OCI-LY1 (cell line): ENCODE measurements around the gene ITGAX.

ENCODE experiments used
- H2AFZ ChIP-seq: fragments of 200-600 bp; sonication (generic), shearing (Covaris generic); 2 replicates; pipeline ENCODE4 v1.6.0; 2014; ENCODE audit warnings: antibody characterized with exemption, mild to moderate bottlenecking, low read length
- H3F3A ChIP-seq: fragments of 200-600 bp; sonication (generic), shearing (Covaris generic); 2 replicates; pipeline ENCODE4 v1.6.0; 2014; ENCODE audit warnings: mild to moderate bottlenecking, antibody characterized with exemption, low read length, moderate library complexity; ENCODE audit not compliant: insufficient read depth
- H3K27ac ChIP-seq: fragments of 200-600 bp; sonication (generic); 2 replicates; pipeline ENCODE4 v1.5.1; 2014; ENCODE audit warnings: low read length, mixed run types, mild to moderate bottlenecking, low read depth; ENCODE audit not compliant: poor library complexity, severe bottlenecking
- H3K27me3 ChIP-seq: fragments of 200-600 bp; sonication (generic); 2 replicates; pipeline ENCODE4 v1.6.0; 2014; ENCODE audit warnings: antibody characterized with exemption, mild to moderate bottlenecking, low read length, moderate library complexity; ENCODE audit not compliant: insufficient read depth
- H3K36me3 ChIP-seq: fragments of 200-600 bp; sonication (generic); 2 replicates; pipeline ENCODE4 v1.6.1; 2014; ENCODE audit warnings: mild to moderate bottlenecking, antibody characterized with exemption, low read length, moderate library complexity, mixed read lengths; ENCODE audit not compliant: insufficient read depth
- H3K4me1 ChIP-seq: fragments of 200-600 bp; sonication (generic); 2 replicates; pipeline ENCODE4 v1.5.1; 2014; ENCODE audit warnings: mild to moderate bottlenecking, low read length, moderate library complexity; ENCODE audit not compliant: insufficient read depth, severe bottlenecking
- H3K4me2 ChIP-seq: fragments of 200-600 bp; sonication (generic), shearing (Covaris generic); 2 replicates; pipeline ENCODE4 v1.6.1; 2014; ENCODE audit warnings: low read length
- H3K4me3 ChIP-seq: fragments of 200-600 bp; sonication (generic); 2 replicates; pipeline ENCODE4 v1.5.1; 2014; ENCODE audit warnings: low read length, low read depth, mild to moderate bottlenecking, mixed read lengths; ENCODE audit not compliant: poor library complexity, severe bottlenecking
- H3K79me2 ChIP-seq: fragments of 200-600 bp; shearing (Covaris generic); 2 replicates; pipeline ENCODE4 v1.6.1; 2016; ENCODE audit warnings: mixed run types, low read length, mixed read lengths; ENCODE audit not compliant: insufficient read depth
- H3K9ac ChIP-seq: fragments of 200-600 bp; sonication (generic), shearing (Covaris generic); 2 replicates; pipeline ENCODE4 v1.6.1; 2014; ENCODE audit warnings: mild to moderate bottlenecking, low read length, mixed read lengths
- H3K9me2 ChIP-seq: fragments of 200-600 bp; sonication (generic), shearing (Covaris generic); 2 replicates; pipeline ENCODE4 v1.6.1; 2014; ENCODE audit warnings: low read depth, mild to moderate bottlenecking, low read length, mixed read lengths
- H3K9me3 ChIP-seq: fragments of 200-600 bp; shearing (Covaris generic); 2 replicates; pipeline ENCODE4 v1.6.1; 2014; ENCODE audit warnings: low read length, mixed read lengths
- H4K20me1 ChIP-seq: fragments of 200-600 bp; sonication (generic), shearing (Covaris generic); 2 replicates; pipeline ENCODE4 v1.6.0; 2016; ENCODE audit warnings: mild to moderate bottlenecking, low read length; ENCODE audit not compliant: insufficient read depth
- EZH2 ChIP-seq: fragments of 200-600 bp; sonication (generic), shearing (Covaris generic); IDR thresholded peaks from 2 replicates; pipeline ENCODE4 v1.8.0; 2017; ENCODE audit warnings: borderline replicate concordance, mixed run types, mild to moderate bottlenecking, antibody characterized with exemption, low read length, moderate library complexity, mixed read lengths
- TF ChIP-seq, protein P1 (sequence below): fragments of 200-600 bp; sonication (generic), shearing (Covaris generic); IDR thresholded peaks from 2 replicates; pipeline ENCODE4 v1.5.1; 2017; ENCODE audit warnings: mild to moderate bottlenecking, antibody characterized with exemption, low read length, moderate library complexity, mixed read lengths

ITGAX gene

DNA sequence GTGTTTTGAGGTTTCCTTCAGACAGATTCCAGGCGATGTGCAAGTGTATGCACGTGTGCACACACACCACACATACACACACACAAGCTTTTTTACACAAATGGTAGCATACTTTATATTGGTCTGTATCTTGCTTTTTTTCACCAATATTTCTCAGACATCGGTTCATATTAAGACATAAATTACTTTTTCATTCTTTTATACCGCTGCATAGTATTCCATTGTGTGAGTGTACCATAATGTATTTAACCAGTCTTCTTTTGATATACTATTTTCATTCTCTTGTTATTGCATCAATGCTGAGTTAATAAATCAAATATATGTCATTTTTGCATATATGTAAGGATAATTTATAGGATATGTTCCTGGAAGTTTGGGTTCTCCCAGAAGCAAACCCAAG, 22.4 kb upstream of the ITGAX start:
- Histone ChIP-seq H2AFZ (no peak overlapping the region), H3K4me3 (no peak overlapping the region), H3K36me3 (no peaks in the 10 kb centered on the region), H3K4me1 (no peaks in the 10 kb centered on the region), H3K9me2 (no peaks in the 10 kb centered on the region), H3K4me2 (no peak overlapping the region), H4K20me1 (no peaks in the 10 kb centered on the region), H3K9ac (no peak overlapping the region), H3K9me3 (no peaks in the 10 kb centered on the region), H3F3A (no peaks in the 10 kb centered on the region), H3K79me2 (no peaks in the 10 kb centered on the region), H3K27me3 (no peaks in the 10 kb centered on the region; the same call in 1 of the 2 replicates), H3K27ac (no peak overlapping the region)
- TF ChIP-seq, protein P1, sequence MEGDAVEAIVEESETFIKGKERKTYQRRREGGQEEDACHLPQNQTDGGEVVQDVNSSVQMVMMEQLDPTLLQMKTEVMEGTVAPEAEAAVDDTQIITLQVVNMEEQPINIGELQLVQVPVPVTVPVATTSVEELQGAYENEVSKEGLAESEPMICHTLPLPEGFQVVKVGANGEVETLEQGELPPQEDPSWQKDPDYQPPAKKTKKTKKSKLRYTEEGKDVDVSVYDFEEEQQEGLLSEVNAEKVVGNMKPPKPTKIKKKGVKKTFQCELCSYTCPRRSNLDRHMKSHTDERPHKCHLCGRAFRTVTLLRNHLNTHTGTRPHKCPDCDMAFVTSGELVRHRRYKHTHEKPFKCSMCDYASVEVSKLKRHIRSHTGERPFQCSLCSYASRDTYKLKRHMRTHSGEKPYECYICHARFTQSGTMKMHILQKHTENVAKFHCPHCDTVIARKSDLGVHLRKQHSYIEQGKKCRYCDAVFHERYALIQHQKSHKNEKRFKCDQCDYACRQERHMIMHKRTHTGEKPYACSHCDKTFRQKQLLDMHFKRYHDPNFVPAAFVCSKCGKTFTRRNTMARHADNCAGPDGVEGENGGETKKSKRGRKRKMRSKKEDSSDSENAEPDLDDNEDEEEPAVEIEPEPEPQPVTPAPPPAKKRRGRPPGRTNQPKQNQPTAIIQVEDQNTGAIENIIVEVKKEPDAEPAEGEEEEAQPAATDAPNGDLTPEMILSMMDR: no peak
- no peak for TF ChIP-seq EZH2

DNA sequence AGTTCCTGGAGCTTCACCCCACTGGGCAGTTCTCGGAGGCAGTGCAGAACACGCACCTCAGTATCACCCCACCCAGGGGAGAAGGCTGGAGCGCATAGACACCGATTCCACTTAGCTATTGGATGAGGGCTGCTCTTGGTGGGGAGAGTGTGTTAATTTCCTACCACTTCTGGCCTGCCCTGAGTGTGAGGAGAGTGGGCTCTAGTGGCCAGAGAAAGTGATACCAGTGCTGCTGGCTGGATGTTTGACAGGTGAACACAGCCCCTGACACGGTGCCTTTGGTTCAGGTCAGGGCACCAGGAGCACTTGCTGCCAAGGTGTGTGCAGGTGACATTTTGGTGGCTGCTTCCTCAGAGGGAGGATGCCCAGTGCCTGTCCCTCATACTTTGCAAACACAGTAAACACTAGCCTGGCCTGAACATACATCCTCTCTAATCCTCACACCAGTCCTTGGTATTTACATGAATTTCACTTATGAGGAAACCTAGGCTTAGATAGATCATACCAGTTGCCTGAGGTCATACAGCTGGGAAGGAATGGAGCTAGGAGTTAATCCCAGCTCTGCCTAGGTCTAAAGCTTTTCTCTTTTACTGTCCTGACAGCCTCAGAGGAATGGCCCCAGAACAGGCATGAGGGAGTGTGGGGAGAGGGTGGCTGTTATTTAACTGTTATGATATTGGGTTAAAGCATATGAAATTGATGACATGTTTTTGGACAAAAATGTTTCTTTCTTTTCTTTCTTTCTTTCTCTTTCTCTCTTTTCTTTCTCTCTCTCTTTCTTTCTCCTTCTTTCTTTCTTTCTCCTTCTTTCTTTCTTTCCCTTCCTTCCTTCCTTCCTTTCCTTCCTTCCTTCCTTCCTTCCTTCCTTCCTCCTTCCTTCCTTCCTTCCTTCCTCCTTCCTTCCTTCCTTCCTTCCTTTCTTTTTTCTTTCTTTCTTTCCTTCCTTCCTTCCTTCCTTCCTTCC, 21.0 kb upstream of the ITGAX start:
- Histone ChIP-seq H3K9me2 (no peaks in the 10 kb centered on the region), H4K20me1 (no peaks in the 10 kb centered on the region), H3K4me1 (no peaks in the 10 kb centered on the region), H3K9me3 (no peaks in the 10 kb centered on the region), H3K4me3 (no peak overlapping the region), H3K4me2 (no peak overlapping the region), H3K27ac (no peak overlapping the region), H3K27me3 (no peaks in the 10 kb centered on the region; the same call in 1 of the 2 replicates), H2AFZ (no peak overlapping the region), H3K36me3 (no peaks in the 10 kb centered on the region), H3K9ac (no peak overlapping the region), H3K79me2 (no peaks in the 10 kb centered on the region), H3F3A (no peaks in the 10 kb centered on the region)
- TF ChIP-seq, protein P1: peak; percentile 46
- TF ChIP-seq EZH2: no peak

DNA sequence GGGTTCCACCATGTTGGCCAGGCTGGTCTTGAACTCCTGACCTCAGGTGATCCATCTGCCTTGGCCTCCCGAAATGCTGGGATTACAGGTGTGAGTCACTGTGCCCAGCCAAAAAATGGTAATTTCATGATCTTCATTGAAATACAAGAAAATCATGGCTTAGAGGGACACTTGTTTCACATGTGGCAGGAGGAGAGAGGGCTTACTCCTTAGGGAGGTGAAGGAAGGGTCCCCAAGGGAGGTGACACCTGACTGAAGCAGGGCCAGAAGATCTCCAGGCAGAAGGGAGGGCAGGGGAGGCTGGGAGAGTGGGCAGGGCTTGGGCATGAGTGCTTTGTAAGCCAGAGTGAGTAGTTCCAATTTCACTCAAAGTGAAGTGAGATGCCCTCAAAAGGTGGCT, 20.0 kb upstream of the ITGAX start:
- Histone ChIP-seq H3K4me3 (no peak overlapping the region), H3K27ac (no peak overlapping the region), H4K20me1 (no peaks in the 10 kb centered on the region), H3F3A (no peaks in the 10 kb centered on the region), H3K9me3 (no peaks in the 10 kb centered on the region), H3K36me3 (no peaks in the 10 kb centered on the region), H3K9ac (no peak overlapping the region), H3K9me2 (no peaks in the 10 kb centered on the region), H3K4me1 (no peaks in the 10 kb centered on the region), H2AFZ (no peak overlapping the region), H3K79me2 (no peaks in the 10 kb centered on the region), H3K27me3 (no peaks in the 10 kb centered on the region; the same call in 1 of the 2 replicates), H3K4me2 (no peak overlapping the region)
- TF ChIP-seq, protein P1: no peak
- no peak for TF ChIP-seq EZH2
